ENCODE results near the gene POLE2.

The POLE2 gene

GRCh38 chr14:49654511-49654910, 33.5 kb downstream of the POLE2 start:
- no peak overlapping the region for H3K9ac ChIP-seq (ENCODE audit: low read length)
- no peaks in the 10 kb centered on the region for H3K4me1 ChIP-seq (ENCODE audit: control insufficient read depth, low read depth, low read length)

GRCh38 chr14:49653508-49653907, 34.5 kb downstream of the POLE2 start:
- H3K36me3 ChIP-seq (ENCODE audit: control insufficient read depth, low read depth, low read length): peaks cover 16% of the 10 kb centered on the region
- no peaks in the 10 kb centered on the region for H3K4me1 ChIP-seq (ENCODE audit: control insufficient read depth, low read depth, low read length)
- no peak overlapping the region for H3K9ac ChIP-seq (ENCODE audit: low read length)
- H3K27ac ChIP-seq (ENCODE audit: low read length): no peak overlapping the region
- H3K9me3 ChIP-seq (ENCODE audit: control insufficient read depth, low read depth, low read length): no peaks in the 10 kb centered on the region
- no peak overlapping the region for H3K4me3 ChIP-seq (ENCODE audit: low read length)
- H3K27me3 ChIP-seq (ENCODE audit: control insufficient read depth, insufficient read depth, low read length): no peaks in the 10 kb centered on the region

More at GRCh38 chr14:49654511-49654910, 33.5 kb downstream of the POLE2 start:
- Histone ChIP-seq H3K36me3 (ENCODE audit: control insufficient read depth, low read depth, low read length) (peaks cover 14% of the 10 kb centered on the region), H3K27me3 (ENCODE audit: control insufficient read depth, insufficient read depth, low read length) (no peaks in the 10 kb centered on the region), H3K9me3 (ENCODE audit: control insufficient read depth, low read depth, low read length) (no peaks in the 10 kb centered on the region), H3K4me3 (ENCODE audit: low read length) (no peak overlapping the region), H3K27ac (ENCODE audit: low read length) (no peak overlapping the region)

GRCh38 chr14:49642163-49642562, 45.9 kb downstream of the POLE2 start:
- H3K9me3 ChIP-seq (ENCODE audit: control insufficient read depth, low read depth, low read length): no peaks in the 10 kb centered on the region
- H3K4me3 ChIP-seq (ENCODE audit: low read length): no peak overlapping the region
- H3K27me3 ChIP-seq (ENCODE audit: control insufficient read depth, insufficient read depth, low read length): no peaks in the 10 kb centered on the region
- no peaks in the 10 kb centered on the region for H3K4me1 ChIP-seq (ENCODE audit: control insufficient read depth, low read depth, low read length)
- H3K9ac ChIP-seq (ENCODE audit: low read length): no peak overlapping the region
- no peak overlapping the region for H3K27ac ChIP-seq (ENCODE audit: low read length)
- peaks cover 11% of the 10 kb centered on the region for H3K36me3 ChIP-seq (ENCODE audit: control insufficient read depth, low read depth, low read length)

- H3K9ac ChIP-seq (ENCODE audit: low read length): no peak overlapping the region
- no peaks in the 10 kb centered on the region for H3K4me1 ChIP-seq (ENCODE audit: control insufficient read depth, low read depth, low read length)
- no peak overlapping the region for H3K27ac ChIP-seq (ENCODE audit: low read length)
- H3K4me3 ChIP-seq (ENCODE audit: low read length): no peak overlapping the region
- H3K36me3 ChIP-seq (ENCODE audit: control insufficient read depth, low read depth, low read length): peaks cover 11% of the 10 kb centered on the region
- H3K9me3 ChIP-seq (ENCODE audit: control insufficient read depth, low read depth, low read length): no peaks in the 10 kb centered on the region
- no peaks in the 10 kb centered on the region for H3K27me3 ChIP-seq (ENCODE audit: control insufficient read depth, insufficient read depth, low read length)
Observed at GRCh38 chr14:49641697-49642129, 46.3 kb downstream of the POLE2 start.

- H3K9ac ChIP-seq (ENCODE audit: low read length): no peak overlapping the region
- no peak overlapping the region for H3K27ac ChIP-seq (ENCODE audit: low read length)
Observed at GRCh38 chr14:49640540-49641417, 47.2 kb downstream of the POLE2 start.

GRCh38 chr14:49637534-49638078, 50.4 kb downstream of the POLE2 start:
- no peaks in the 10 kb centered on the region for H3K4me1 ChIP-seq (ENCODE audit: control insufficient read depth, low read depth, low read length)
- H3K36me3 ChIP-seq (ENCODE audit: control insufficient read depth, low read depth, low read length): peaks cover 16% of the 10 kb centered on the region

More at GRCh38 chr14:49640540-49641417, 47.2 kb downstream of the POLE2 start:
- peaks cover 16% of the 10 kb centered on the region for H3K36me3 ChIP-seq (ENCODE audit: control insufficient read depth, low read depth, low read length)
- H3K9me3 ChIP-seq (ENCODE audit: control insufficient read depth, low read depth, low read length): no peaks in the 10 kb centered on the region
- H3K27me3 ChIP-seq (ENCODE audit: control insufficient read depth, insufficient read depth, low read length): no peaks in the 10 kb centered on the region
- no peaks in the 10 kb centered on the region for H3K4me1 ChIP-seq (ENCODE audit: control insufficient read depth, low read depth, low read length)
- H3K4me3 ChIP-seq (ENCODE audit: low read length): no peak overlapping the region

GRCh38 chr14:49636866-49637265, 51.1 kb downstream of the POLE2 start:
- H3K27me3 ChIP-seq (ENCODE audit: control insufficient read depth, insufficient read depth, low read length): no peaks in the 10 kb centered on the region
- peaks cover 16% of the 10 kb centered on the region for H3K36me3 ChIP-seq (ENCODE audit: control insufficient read depth, low read depth, low read length)
- no peaks in the 10 kb centered on the region for H3K9me3 ChIP-seq (ENCODE audit: control insufficient read depth, low read depth, low read length)
- no peak overlapping the region for H3K9ac ChIP-seq (ENCODE audit: low read length)
- no peaks in the 10 kb centered on the region for H3K4me1 ChIP-seq (ENCODE audit: control insufficient read depth, low read depth, low read length)
- H3K4me3 ChIP-seq (ENCODE audit: low read length): no peak overlapping the region
- H3K27ac ChIP-seq (ENCODE audit: low read length): no peak overlapping the region

More at GRCh38 chr14:49637534-49638078, 50.4 kb downstream of the POLE2 start:
- no peak overlapping the region for H3K9ac ChIP-seq (ENCODE audit: low read length)
- H3K9me3 ChIP-seq (ENCODE audit: control insufficient read depth, low read depth, low read length): no peaks in the 10 kb centered on the region
- H3K27me3 ChIP-seq (ENCODE audit: control insufficient read depth, insufficient read depth, low read length): no peaks in the 10 kb centered on the region
- H3K4me3 ChIP-seq (ENCODE audit: low read length): no peak overlapping the region
- H3K27ac ChIP-seq (ENCODE audit: low read length): no peak overlapping the region

- Histone ChIP-seq H3K27ac (ENCODE audit: low read length) (peak within 1 kb of the TSS; percentile 99), H3K4me1 (ENCODE audit: control insufficient read depth, low read depth, low read length) (no peaks in the 10 kb centered on the region), H3K4me3 (ENCODE audit: low read length) (peak within 1 kb of the TSS; percentile 100), H3K36me3 (ENCODE audit: control insufficient read depth, low read depth, low read length) (peaks cover 12% of the 10 kb centered on the region), H3K27me3 (ENCODE audit: control insufficient read depth, insufficient read depth, low read length) (no peaks in the 10 kb centered on the region), H3K9ac (ENCODE audit: low read length) (peak within 1 kb of the TSS; percentile 98), H3K9me3 (ENCODE audit: control insufficient read depth, low read depth, low read length) (no peaks in the 10 kb centered on the region)
Observed at GRCh38 chr14:49634547-49635334, 53.3 kb downstream of the POLE2 start, which contains the start of gene DNAAF2. TSS of gene DNAAF2 (minus strand) at chr14:49635244. CDS start at chr14:49635149, 95 bp downstream.

GRCh38 chr14:49633640-49634546, 54.1 kb downstream of the POLE2 start:
- H3K9me3 ChIP-seq (ENCODE audit: control insufficient read depth, low read depth, low read length): no peaks in the 10 kb centered on the region
- H3K27ac ChIP-seq (ENCODE audit: low read length): peak overlapping the region; percentile 99
- peak overlapping the region; percentile 98 for H3K9ac ChIP-seq (ENCODE audit: low read length)
- H3K4me1 ChIP-seq (ENCODE audit: control insufficient read depth, low read depth, low read length): no peaks in the 10 kb centered on the region
- H3K27me3 ChIP-seq (ENCODE audit: control insufficient read depth, insufficient read depth, low read length): no peaks in the 10 kb centered on the region
- H3K4me3 ChIP-seq (ENCODE audit: low read length): peak overlapping the region; percentile 100
- peaks cover 12% of the 10 kb centered on the region for H3K36me3 ChIP-seq (ENCODE audit: control insufficient read depth, low read depth, low read length)

GRCh38 chr14:49623941-49624839, 63.8 kb downstream of the POLE2 start:
- H3K27ac ChIP-seq (ENCODE audit: low read length): no peak overlapping the region

More at GRCh38 chr14:49623941-49624839, 63.8 kb downstream of the POLE2 start:
- Histone ChIP-seq H3K9ac (ENCODE audit: low read length) (no peak overlapping the region), H3K9me3 (ENCODE audit: control insufficient read depth, low read depth, low read length) (no peaks in the 10 kb centered on the region), H3K4me3 (ENCODE audit: low read length) (no peak overlapping the region), H3K4me1 (ENCODE audit: control insufficient read depth, low read depth, low read length) (peaks cover 11% of the 10 kb centered on the region), H3K27me3 (ENCODE audit: control insufficient read depth, insufficient read depth, low read length) (no peaks in the 10 kb centered on the region), H3K36me3 (ENCODE audit: control insufficient read depth, low read depth, low read length) (peaks cover 16% of the 10 kb centered on the region)

Data from iPS-18a (cell line).